ENCODE data around the gene SNX14. TPM values are rescaled to one million over a fixed set of nuclear protein-coding genes. Genes with fewer than 3 reads are reported as not detected.

The SNX14 gene
- total RNA-seq, 4 donors from 2014 or later = 27.3 to 134 (median 116) TPM

DNA sequence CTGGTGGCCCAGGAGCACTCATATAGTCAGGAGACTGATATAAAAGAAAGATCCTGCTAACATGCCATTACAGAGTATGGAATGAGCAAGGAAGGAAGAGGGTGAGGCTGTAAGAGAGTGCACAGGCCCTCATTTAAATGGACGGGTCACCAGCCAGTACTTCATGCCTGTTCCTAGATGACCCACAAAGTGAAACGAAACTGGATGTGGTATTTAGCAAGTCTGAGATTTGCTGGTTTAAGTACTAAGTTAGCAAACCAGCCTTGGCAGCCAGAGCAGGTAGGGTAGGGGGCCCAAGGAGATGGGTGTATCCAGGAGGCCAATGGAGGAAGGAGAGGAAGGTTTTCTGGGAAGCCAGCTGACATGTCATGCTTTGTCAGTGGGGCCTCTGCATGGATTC is 127.9 kb downstream of the SNX14 start:
- no peak for DNase-seq
- Histone ChIP-seq H3K4me1 (peaks cover 0 to 22% (median 9%) of the 10 kb centered on the region in 4 donors), H3K27ac (no peak overlapping the region), H3K27me3 (no peaks in the 10 kb centered on the region), H3K36me3 (no peaks in the 10 kb centered on the region), H3K9me3 (no peaks in the 10 kb centered on the region), H3K4me3 (no peak overlapping the region)
- in situ Hi-C loops (cut with MboI; ENCODE audit: low pct_ligation_motif_present in 1 of 4, low pct_unique_long_range_greater_than_20kb in 1 of 4, low sequenced_read_pairs in 3 of 4) = no loop called here
- WGBS, 2 donors (ENCODE audit: low coverage in 1 of 2) = 45 to 77% methylated on average over 2 of the region's 2 CpGs
- intact Hi-C loops (cut with DNase I; ENCODE audit: low total_unique reads) = no loop called here
- TF ChIP-seq EP300 (IDR thresholded peaks at IDR 0.05; ENCODE audit: low read depth) (no peak), POLR2A (IDR thresholded peaks at IDR 0.05) (no peak), POLR2AphosphoS5 (IDR thresholded peaks at IDR 0.05) (no peak)
- TF ChIP-seq, protein P1, sequence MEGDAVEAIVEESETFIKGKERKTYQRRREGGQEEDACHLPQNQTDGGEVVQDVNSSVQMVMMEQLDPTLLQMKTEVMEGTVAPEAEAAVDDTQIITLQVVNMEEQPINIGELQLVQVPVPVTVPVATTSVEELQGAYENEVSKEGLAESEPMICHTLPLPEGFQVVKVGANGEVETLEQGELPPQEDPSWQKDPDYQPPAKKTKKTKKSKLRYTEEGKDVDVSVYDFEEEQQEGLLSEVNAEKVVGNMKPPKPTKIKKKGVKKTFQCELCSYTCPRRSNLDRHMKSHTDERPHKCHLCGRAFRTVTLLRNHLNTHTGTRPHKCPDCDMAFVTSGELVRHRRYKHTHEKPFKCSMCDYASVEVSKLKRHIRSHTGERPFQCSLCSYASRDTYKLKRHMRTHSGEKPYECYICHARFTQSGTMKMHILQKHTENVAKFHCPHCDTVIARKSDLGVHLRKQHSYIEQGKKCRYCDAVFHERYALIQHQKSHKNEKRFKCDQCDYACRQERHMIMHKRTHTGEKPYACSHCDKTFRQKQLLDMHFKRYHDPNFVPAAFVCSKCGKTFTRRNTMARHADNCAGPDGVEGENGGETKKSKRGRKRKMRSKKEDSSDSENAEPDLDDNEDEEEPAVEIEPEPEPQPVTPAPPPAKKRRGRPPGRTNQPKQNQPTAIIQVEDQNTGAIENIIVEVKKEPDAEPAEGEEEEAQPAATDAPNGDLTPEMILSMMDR (IDR thresholded peaks at IDR 0.05) = no peak

DNA sequence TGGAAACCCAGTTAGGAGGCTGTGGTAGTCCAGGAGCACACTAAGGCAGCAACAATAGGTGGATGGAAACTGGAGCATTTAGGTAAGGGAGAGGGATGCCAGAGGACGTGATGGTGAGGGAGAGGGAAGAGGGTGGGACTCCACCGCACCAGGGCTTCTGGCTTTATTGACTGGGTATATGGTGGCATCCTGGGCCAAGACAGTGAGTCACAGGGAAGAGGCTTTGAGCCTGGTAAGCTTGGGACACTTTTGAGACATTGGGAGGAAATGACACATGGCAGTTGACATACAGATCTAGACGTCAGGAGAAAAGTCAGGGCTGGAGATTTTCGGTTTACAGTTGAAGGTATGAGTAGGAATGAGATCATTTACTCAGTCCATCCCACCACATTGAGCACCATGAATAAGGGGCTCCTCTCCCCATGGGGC is 128.9 kb downstream of the SNX14 start:
- H3K4me3 ChIP-seq = no peak overlapping the region
- WGBS, 2 donors (ENCODE audit: low coverage in 1 of 2) = 63 to 94% methylated on average over 2 to 4 of the region's 4 CpGs
- no peaks in the 10 kb centered on the region for H3K27me3 ChIP-seq
- no peak overlapping the region for H3K27ac ChIP-seq
- DNase-seq = no peak
- H3K9me3 ChIP-seq = no peaks in the 10 kb centered on the region
- TF ChIP-seq POLR2A (IDR thresholded peaks at IDR 0.05) (no peak), EP300 (IDR thresholded peaks at IDR 0.05; ENCODE audit: low read depth) (no peak), POLR2AphosphoS5 (IDR thresholded peaks at IDR 0.05) (no peak)
- H3K36me3 ChIP-seq = no peaks in the 10 kb centered on the region
- in situ Hi-C loops (cut with MboI; ENCODE audit: low pct_ligation_motif_present in 1 of 4, low pct_unique_long_range_greater_than_20kb in 1 of 4, low sequenced_read_pairs in 3 of 4) = no loop called here
- peaks cover 0 to 33% (median 9%) of the 10 kb centered on the region in 4 donors for H3K4me1 ChIP-seq
- intact Hi-C loops (cut with DNase I; ENCODE audit: low total_unique reads) = no loop called here

DNA sequence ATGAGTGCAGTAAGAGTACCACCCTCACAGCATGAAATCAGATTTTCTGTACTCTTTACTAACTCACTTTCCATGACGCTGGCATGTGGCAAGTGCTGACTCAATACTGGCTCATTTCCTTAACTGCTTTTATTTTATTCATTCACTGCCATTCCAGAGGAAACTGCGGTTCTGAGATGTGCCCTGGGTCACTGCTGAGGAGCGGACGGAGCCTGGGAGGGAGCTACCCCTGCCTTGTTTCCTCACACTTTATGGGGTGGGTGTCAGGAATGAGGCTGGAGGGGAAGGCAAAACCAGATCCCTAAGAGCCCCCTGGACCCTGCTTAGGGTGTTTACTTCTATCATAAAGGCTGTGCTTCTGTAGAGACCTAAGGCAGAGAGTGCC is 129.4 kb downstream of the SNX14 start:
- intact Hi-C loops (cut with DNase I; ENCODE audit: low total_unique reads) (no loop called here), in situ Hi-C loops (cut with MboI; ENCODE audit: low pct_ligation_motif_present in 1 of 4, low pct_unique_long_range_greater_than_20kb in 1 of 4, low sequenced_read_pairs in 3 of 4) (no loop called here)
- Histone ChIP-seq H3K4me1 (peaks cover 0 to 37% (median 11%) of the 10 kb centered on the region in 4 donors), H3K27ac (no peak overlapping the region), H3K4me3 (no peak overlapping the region), H3K36me3 (no peaks in the 10 kb centered on the region), H3K9me3 (no peaks in the 10 kb centered on the region), H3K27me3 (no peaks in the 10 kb centered on the region)
- no peak for DNase-seq
- no peak for TF ChIP-seq POLR2A (IDR thresholded peaks at IDR 0.05)
- TF ChIP-seq POLR2AphosphoS5 (IDR thresholded peaks at IDR 0.05) = no peak
- TF ChIP-seq EP300 (IDR thresholded peaks at IDR 0.05; ENCODE audit: low read depth) = no peak
- TF ChIP-seq, protein P1 (IDR thresholded peaks at IDR 0.05) = no peak
- WGBS, 2 donors (ENCODE audit: low coverage in 1 of 2) = 55 to 69% methylated on average over 4 of the region's 4 CpGs

DNA sequence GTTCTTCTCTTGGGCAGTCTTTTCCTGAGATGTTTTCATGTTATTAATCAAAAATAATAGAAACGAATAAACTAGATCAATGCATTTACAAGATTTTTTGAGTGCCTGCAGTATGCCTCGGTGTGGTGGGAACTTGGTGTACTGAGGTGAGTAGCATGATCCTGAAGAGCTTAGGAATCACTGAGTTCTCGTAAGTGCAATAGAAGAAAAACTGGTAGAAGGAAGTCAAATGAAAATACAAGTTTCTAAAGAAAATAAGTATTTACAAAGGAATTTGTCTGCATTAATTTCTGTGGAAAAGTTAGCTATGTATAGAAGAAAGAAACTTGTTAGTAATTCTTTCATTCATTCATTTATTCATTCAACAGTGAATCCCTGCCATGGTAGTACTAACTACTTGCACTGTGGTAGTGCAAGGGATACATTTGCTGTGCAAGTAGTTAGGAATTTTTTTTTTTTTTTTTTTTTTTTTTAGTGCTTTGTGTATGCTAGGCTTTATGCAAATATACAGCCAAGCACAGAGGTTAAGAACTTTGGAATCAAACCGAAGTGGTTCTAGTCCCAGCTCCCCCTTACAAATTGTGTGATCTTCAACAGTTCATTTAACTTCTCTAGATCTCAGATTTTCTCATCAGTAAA is 129.9 kb downstream of the SNX14 start:
- intact Hi-C loops (cut with DNase I; ENCODE audit: low total_unique reads) (no loop called here), in situ Hi-C loops (cut with MboI; ENCODE audit: low pct_ligation_motif_present in 1 of 4, low pct_unique_long_range_greater_than_20kb in 1 of 4, low sequenced_read_pairs in 3 of 4) (no loop called here)
- Histone ChIP-seq H3K36me3 (no peaks in the 10 kb centered on the region), H3K4me3 (no peak overlapping the region), H3K4me1 (peaks cover 5 to 42% (median 13%) of the 10 kb centered on the region in 4 donors), H3K27ac (no peak overlapping the region), H3K9me3 (no peaks in the 10 kb centered on the region), H3K27me3 (no peaks in the 10 kb centered on the region)
- 71 to 74% methylated on average over 4 of the region's 4 CpGs for whole genome bisulfite sequencing, 2 donors (ENCODE audit: low coverage in 1 of 2)
- no peak for TF ChIP-seq EP300 (IDR thresholded peaks at IDR 0.05; ENCODE audit: low read depth)
- no peak for TF ChIP-seq POLR2A (IDR thresholded peaks at IDR 0.05)
- no peak for TF ChIP-seq POLR2AphosphoS5 (IDR thresholded peaks at IDR 0.05)
- TF ChIP-seq, protein P1 (IDR thresholded peaks at IDR 0.05) = no peak
- DNase-seq = no peak
